Measurements from ENCODE around the gene AFAP1. TPM values are rescaled to one million over a fixed set of nuclear protein-coding genes. Genes with fewer than 3 reads are reported as not detected.

AFAP1 gene
- total and polyA plus RNA-seq, 2 of the 8 experiments (the other 6 are each of a cell fraction or from before 2014, with no cell fraction given), result 3.6 to 18.2 TPM

DNA sequence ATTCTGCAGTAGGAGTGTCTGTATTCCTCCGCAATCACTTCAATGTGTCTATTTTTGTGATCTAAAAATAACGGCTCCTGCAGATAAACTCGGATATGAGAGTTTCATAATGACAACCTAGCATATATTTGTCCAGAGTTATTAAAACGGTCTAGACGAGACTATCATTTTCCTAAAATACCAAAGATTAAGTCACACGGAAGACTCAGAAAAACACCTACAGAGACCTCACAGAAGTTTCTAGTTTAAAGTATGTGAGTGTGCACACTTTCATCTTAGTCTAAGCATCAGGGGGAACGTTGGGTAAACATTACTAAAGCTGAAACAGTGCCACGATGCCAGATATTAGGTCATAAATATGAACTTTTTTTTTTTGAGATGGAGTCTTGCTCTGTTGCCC is 156.9 kb downstream of the AFAP1 start:
- no peak for DNase-seq (ENCODE audit: low read depth in 1 of 2, low spot score in 2 of 2)
- no peak overlapping the region for H2BK12ac ChIP-seq (ENCODE audit: low read depth, low read length)
- H4K8ac ChIP-seq (ENCODE audit: extremely low read depth, insufficient read depth, low read length), result no peak overlapping the region
- H4K20me1 ChIP-seq (replicated peaks in 1 of 2; ENCODE audit: control insufficient read depth in 1 of 2, insufficient read depth in 2 of 2, low read length in 2 of 2), result peaks cover 0 to 2% of the 10 kb centered on the region in 2 experiments
- H3K23ac ChIP-seq (ENCODE audit: insufficient read length), result no peak overlapping the region
- H2AFZ ChIP-seq (ENCODE audit: low read length), result no peak overlapping the region
- no peaks in the 10 kb centered on the region for H3K79me1 ChIP-seq (ENCODE audit: low read depth, low read length)
- no peak overlapping the region for H2BK15ac ChIP-seq (ENCODE audit: low read length)
- POLR2A ChIA-PET (ENCODE audit: partially characterized antibody), result no interaction called here
- no peaks in the 10 kb centered on the region for H3K79me2 ChIP-seq (ENCODE audit: control insufficient read depth in 1 of 2, insufficient read depth in 2 of 2, low read length in 2 of 2)
- H2BK20ac ChIP-seq (ENCODE audit: low read length), result no peak overlapping the region
- no peak overlapping the region for H3K4ac ChIP-seq (replicated peaks; ENCODE audit: insufficient read length, low read depth, low read length)
- no peaks in the 10 kb centered on the region for H3K4me1 ChIP-seq (replicated peaks in 1 of 4; ENCODE audit: control insufficient read depth in 3 of 4, insufficient read depth in 4 of 4, low read length in 3 of 4)
- H4K91ac ChIP-seq (replicated peaks; ENCODE audit: insufficient read length, low read length), result no peak overlapping the region
- H3K14ac ChIP-seq (ENCODE audit: insufficient read length), result no peak overlapping the region
- no peak overlapping the region for H3K9ac ChIP-seq (replicated peaks in 1 of 4; ENCODE audit: extremely low read depth in 1 of 4, low read depth in 3 of 4, low read length in 3 of 4)
- no peaks in the 10 kb centered on the region for H3K27me3 ChIP-seq (replicated peaks in 1 of 4; ENCODE audit: control insufficient read depth in 3 of 4, extremely low read depth in 1 of 4, insufficient read depth in 3 of 4, low read length in 3 of 4)
- H4K5ac ChIP-seq (ENCODE audit: insufficient read length, low read depth, low read length), result no peak overlapping the region
- FAIRE-seq, result no peak
- no peak overlapping the region for H3K4me3 ChIP-seq (ENCODE audit: extremely low read depth in 1 of 4, insufficient read depth in 2 of 4, low read depth in 3 of 4, low read length in 4 of 4)
- H3K56ac ChIP-seq (replicated peaks; ENCODE audit: insufficient read length, low read depth, low read length), result no peak overlapping the region
- H3K18ac ChIP-seq (ENCODE audit: extremely low read depth, low read length), result no peak overlapping the region
- H2BK5ac ChIP-seq (ENCODE audit: low read depth, low read length), result no peak overlapping the region
- H2AK5ac ChIP-seq (ENCODE audit: low read depth, low read length), result no peak overlapping the region
- WGBS, 2 experiments (ENCODE audit: extremely low coverage in 1 of 2, insufficient coverage in 1 of 2, insufficient read length in 1 of 2, insufficient replicate concordance in 2 of 2, low coverage in 1 of 2, low lambda C conversion rate in 2 of 2, missing lambda C conversion rate in 1 of 2), result 87% methylated on average over 8 of the region's 8 CpGs; no CpG with 5 or more reads in 1 of the 2 experiments
- no peak overlapping the region for H2BK120ac ChIP-seq (replicated peaks; ENCODE audit: low read depth, low read length)
- H3K27ac ChIP-seq (ENCODE audit: low read depth, low read length), result no peak overlapping the region
- H3K36me3 ChIP-seq (ENCODE audit: control insufficient read depth in 2 of 4, insufficient read depth in 4 of 4, low read length in 3 of 4), result peaks cover 0 to 7% (median 0%) of the 10 kb centered on the region in 4 experiments; a peak in 2 of 8 replicates
- CTCF ChIA-PET (ENCODE audit: partially characterized antibody), result interaction anchor here (1.0 to 3.8 kb wide), 4 partner anchors 15 to 22 kb away, joined by 3 to 15 read pairs (median 4); no protein-coding TSS in a partner anchor
- H3K4me2 ChIP-seq (ENCODE audit: insufficient read depth in 1 of 2, low read depth in 2 of 2, low read length in 2 of 2), result no peak overlapping the region
- H3K9me3 ChIP-seq (ENCODE audit: insufficient read depth in 2 of 2, low read depth in 1 of 2, low read length in 1 of 2), result no peaks in the 10 kb centered on the region
- H3K23me2 ChIP-seq (ENCODE audit: low read depth, low read length), result no peaks in the 10 kb centered on the region
- TF ChIP-seq, protein P1, sequence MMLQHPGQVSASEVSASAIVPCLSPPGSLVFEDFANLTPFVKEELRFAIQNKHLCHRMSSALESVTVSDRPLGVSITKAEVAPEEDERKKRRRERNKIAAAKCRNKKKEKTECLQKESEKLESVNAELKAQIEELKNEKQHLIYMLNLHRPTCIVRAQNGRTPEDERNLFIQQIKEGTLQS (IDR thresholded peaks at IDR 0.05; ENCODE audit: insufficient read depth, low read depth, low read length), result no peak
- TF ChIP-seq CEBPB (IDR thresholded peaks at IDR 0.05; ENCODE audit: low read depth, low read length), result no peak
- no peak for TF ChIP-seq POU5F1 (IDR thresholded peaks at IDR 0.05; ENCODE audit: low read depth, low read length)
- TF ChIP-seq HDAC6 (IDR thresholded peaks at IDR 0.05; ENCODE audit: low read depth, low read length), result no peak
- TF ChIP-seq SP4 (IDR thresholded peaks at IDR 0.05; ENCODE audit: low read length), result no peak
- TF ChIP-seq SAP30 (IDR thresholded peaks at IDR 0.05; ENCODE audit: insufficient read depth, insufficient replicate concordance, low read length), result no peak
- no peak for TF ChIP-seq CREB1 (IDR thresholded peaks at IDR 0.05)
- TF ChIP-seq EP300 (IDR thresholded peaks at IDR 0.05; ENCODE audit: borderline replicate concordance in 1 of 2, low read depth in 2 of 2, low read length in 2 of 2), result no peak
- TF ChIP-seq EGR1 (IDR thresholded peaks at IDR 0.05; ENCODE audit: borderline replicate concordance, low read depth, low read length), result no peak
- TF ChIP-seq POLR2A (IDR thresholded peaks at IDR 0.05; ENCODE audit: control extremely low read depth in 1 of 2, low read depth in 2 of 2, low read length in 2 of 2), result no peak
- TF ChIP-seq GTF2F1 (IDR thresholded peaks at IDR 0.05; ENCODE audit: borderline replicate concordance, low read depth, low read length), result no peak
- no peak for TF ChIP-seq TEAD4 (IDR thresholded peaks at IDR 0.05; ENCODE audit: low read depth, low read length)
- TF ChIP-seq PHF8 (conservative IDR thresholded peaks at IDR 0.05; ENCODE audit: low read depth, low read length), result no peak
- TF ChIP-seq RFX5 (IDR thresholded peaks at IDR 0.05; ENCODE audit: borderline replicate concordance, low read depth, low read length), result no peak
- TF ChIP-seq RXRA (IDR thresholded peaks at IDR 0.05; ENCODE audit: insufficient read depth, low read depth, low read length), result no peak

Data from H1 (cell line).